NCI-H526 (cell line): ENCODE results near the gene GRIK5.

ENCODE experiments used
- DNase-seq, 2 experiments: peaks; one replicate each; lab custom pipeline; 2025; lab: John Stamatoyannopoulos, UW

GRIK5 gene

GRCh38 chr19:42095142-42095813, 25.3 kb upstream of the GRIK5 start:
- no peak for DNase-seq

GRCh38 chr19:42093926-42094325, 23.9 kb upstream of the GRIK5 start:
- no peak for DNase-seq

- no peak for DNase-seq
Observed at GRCh38 chr19:42093505-42093904, 23.5 kb upstream of the GRIK5 start.

GRCh38 chr19:42092350-42092749, 22.3 kb upstream of the GRIK5 start:
- DNase-seq, result peak; percentile 26 to 71

GRCh38 chr19:42091742-42092141, 21.7 kb upstream of the GRIK5 start:
- no peak for DNase-seq

- no peak for DNase-seq
Observed at GRCh38 chr19:42091300-42091699, 21.3 kb upstream of the GRIK5 start.

GRCh38 chr19:42090672-42091071, 20.7 kb upstream of the GRIK5 start:
- DNase-seq, result no peak

- no peak for DNase-seq
Observed at GRCh38 chr19:42089772-42090171, 19.8 kb upstream of the GRIK5 start.

- no peak for DNase-seq
Observed at GRCh38 chr19:42089191-42089750, 19.3 kb upstream of the GRIK5 start.

- no peak for DNase-seq
Observed at GRCh38 chr19:42088471-42089190, 18.6 kb upstream of the GRIK5 start.

- DNase-seq, result no peak
Observed at GRCh38 chr19:42086770-42087550, 17.0 kb upstream of the GRIK5 start.

GRCh38 chr19:42086188-42086736, 16.3 kb upstream of the GRIK5 start:
- DNase-seq, result no peak

- DNase-seq, result no peak
Observed at GRCh38 chr19:42083537-42083936, 13.5 kb upstream of the GRIK5 start.

- DNase-seq, result peak in 1 of 2 experiments; percentile 36
Observed at GRCh38 chr19:42081584-42082203, 11.7 kb upstream of the GRIK5 start.

GRCh38 chr19:42080764-42081375, 10.9 kb upstream of the GRIK5 start:
- DNase-seq, result no peak

GRCh38 chr19:42079886-42080763, 10.1 kb upstream of the GRIK5 start:
- no peak for DNase-seq

GRCh38 chr19:42079276-42079669, 9.3 kb upstream of the GRIK5 start:
- no peak for DNase-seq

- no peak for DNase-seq
Observed at GRCh38 chr19:42078538-42079275, 8.7 kb upstream of the GRIK5 start.

GRCh38 chr19:42078058-42078457, 8.1 kb upstream of the GRIK5 start:
- no peak for DNase-seq
